ENCODE results near the gene KRCC1.
"Not testable (repeated sequence)": the region's sequence is repeated elsewhere in the genome, so short reads cannot be mapped to it uniquely, and the experiment has no call there.

Gene KRCC1

GRCh38 chr2:88074854-88075292 is 19.3 kb upstream of the KRCC1 start:
- DNase-seq: no peak

GRCh38 chr2:88074150-88074549 is 18.6 kb upstream of the KRCC1 start:
- no peak for DNase-seq

GRCh38 chr2:88071365-88071764 is 15.8 kb upstream of the KRCC1 start:
- no peak for DNase-seq

GRCh38 chr2:88070055-88070454 is 14.5 kb upstream of the KRCC1 start:
- DNase-seq: no peak

- no peak for DNase-seq
Measured at GRCh38 chr2:88069117-88069516, 13.5 kb upstream of the KRCC1 start.

- no peak for DNase-seq
Measured at GRCh38 chr2:88068044-88068443, 12.5 kb upstream of the KRCC1 start.

GRCh38 chr2:88067598-88067997 is 12.0 kb upstream of the KRCC1 start, which contains the start of gene SMYD1:
Gene SMYD1 (plus strand): TSS chr2:88067825. CDS start chr2:88067865, 40 bp downstream.
- no peak for DNase-seq

GRCh38 chr2:88067189-88067588 is 11.6 kb upstream of the KRCC1 start:
- no peak for DNase-seq

GRCh38 chr2:88066543-88066942 is 11.0 kb upstream of the KRCC1 start:
- DNase-seq: no peak

GRCh38 chr2:88061295-88061694 is 5.7 kb upstream of the KRCC1 start:
- no peak for DNase-seq

- no peak for DNase-seq
Measured at GRCh38 chr2:88060907-88061275, 5.3 kb upstream of the KRCC1 start.

GRCh38 chr2:88059979-88060906 is 4.7 kb upstream of the KRCC1 start:
- peak; percentile 23 for DNase-seq

- no peak for DNase-seq
Measured at GRCh38 chr2:88058191-88058590, 2.6 kb upstream of the KRCC1 start.

GRCh38 chr2:88057437-88057844 is 1.9 kb upstream of the KRCC1 start:
- no peak for DNase-seq

GRCh38 chr2:88054782-88055370 is 707 bp downstream of the KRCC1 start:
- DNase-seq: peak; percentile 11

- DNase-seq: no peak
Measured at GRCh38 chr2:88053934-88054781, 1.4 kb downstream of the KRCC1 start.

- no peak for DNase-seq
Measured at GRCh38 chr2:88053296-88053695, 2.3 kb downstream of the KRCC1 start.

GRCh38 chr2:88051792-88052191 is 3.8 kb downstream of the KRCC1 start:
- no peak for DNase-seq

- no peak for DNase-seq
Measured at GRCh38 chr2:88049622-88050021, 6.0 kb downstream of the KRCC1 start.

- no peak for DNase-seq
Measured at GRCh38 chr2:88048541-88048940, 7.0 kb downstream of the KRCC1 start.

GRCh38 chr2:88045561-88045960 is 10.0 kb downstream of the KRCC1 start:
- not testable (repeated sequence) for DNase-seq

- DNase-seq: no peak
Measured at GRCh38 chr2:88042476-88042875, 13.1 kb downstream of the KRCC1 start.

Data from activated naive CD4-positive, alpha-beta T cell treated with Interleukin-2 at 50 U/mL for 16 hours (primary cell).